SH-SY5Y (cell line): ENCODE data around the gene HOXB8.

Source experiments
- GATA2 ChIP-seq: IDR thresholded peaks from 2 replicates; pipeline ENCODE4 v1.6.1; 2011; ENCODE audit warnings: mild to moderate bottlenecking, low read depth, low read length
- GATA3 ChIP-seq: IDR thresholded peaks from 2 replicates; pipeline ENCODE4 v1.6.1; 2011; ENCODE audit warnings: low read depth, mild to moderate bottlenecking, low read length, moderate library complexity

DNA sequence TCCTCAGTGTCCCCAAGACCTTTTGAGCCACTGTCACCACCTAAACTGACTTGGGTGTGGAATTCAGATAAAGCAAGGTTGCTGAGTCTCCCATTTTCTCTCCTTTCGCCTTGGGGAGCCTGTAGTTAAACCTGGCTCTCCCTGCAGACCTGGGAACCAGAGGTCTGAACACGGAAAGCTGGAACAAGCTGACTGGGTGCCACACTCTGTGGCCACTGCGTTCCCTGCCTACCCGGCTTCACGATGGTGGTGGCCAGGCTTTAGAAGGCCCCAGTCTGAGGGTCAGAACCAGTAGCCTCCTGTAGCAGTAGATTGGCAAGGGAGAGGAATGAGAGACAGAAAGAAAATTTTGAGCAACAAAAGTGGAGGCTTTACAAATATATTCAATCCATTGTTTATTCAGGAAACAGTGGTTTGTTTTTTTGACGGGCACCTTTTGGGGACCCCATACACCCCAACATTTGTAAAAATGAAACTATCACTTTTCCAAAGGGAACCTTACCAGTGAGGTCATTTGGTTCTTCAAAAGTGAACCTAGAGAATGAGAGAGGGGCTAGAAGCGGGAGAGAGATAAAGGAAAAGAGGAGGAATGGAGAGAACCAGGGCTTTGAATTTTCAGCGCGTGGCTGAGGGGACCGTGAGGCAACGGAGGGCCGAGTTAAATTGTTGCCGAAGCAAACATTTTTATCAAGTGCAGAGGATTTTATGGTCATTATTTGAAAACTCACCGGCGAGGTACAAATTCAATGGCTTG, 1.8 kb upstream of the HOXB8 start:
- no peak for TF ChIP-seq GATA2
- no peak for TF ChIP-seq GATA3
